GM18867 (cell line): ENCODE data around the gene SMG6.
A peak's percentile ranks its signal among the peaks of the same experiment; 100 is the strongest.

ENCODE experiments used
- ATAC-seq: cut with Tn5 transposase; IDR thresholded peaks from one replicate; pipeline ENCODE4 v1.9.1; 2021; ENCODE audit warnings: mild to moderate bottlenecking, moderate library complexity; ENCODE audit not compliant: unreplicated experiment

Gene SMG6

DNA sequence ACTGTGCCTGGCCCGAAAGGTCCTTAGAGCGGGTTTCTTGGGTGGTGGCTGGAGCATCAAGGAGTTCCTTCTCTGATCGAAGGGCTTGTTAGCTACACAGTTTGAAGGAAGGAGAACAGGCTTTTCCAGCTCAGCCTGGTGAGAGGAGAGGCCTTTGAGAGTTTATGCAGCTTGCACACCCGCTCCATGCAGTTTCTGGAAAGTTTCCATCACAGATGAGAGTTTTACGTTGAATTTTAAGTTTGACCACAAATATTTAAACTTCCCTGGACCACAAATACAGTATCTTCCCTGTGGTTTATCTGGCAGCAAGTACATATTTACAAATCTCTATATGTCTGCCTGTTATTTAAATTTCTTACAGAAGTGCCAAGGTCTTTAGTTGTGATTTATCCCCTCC, 191.9 kb downstream of the SMG6 start:
- ATAC-seq: no peak

DNA sequence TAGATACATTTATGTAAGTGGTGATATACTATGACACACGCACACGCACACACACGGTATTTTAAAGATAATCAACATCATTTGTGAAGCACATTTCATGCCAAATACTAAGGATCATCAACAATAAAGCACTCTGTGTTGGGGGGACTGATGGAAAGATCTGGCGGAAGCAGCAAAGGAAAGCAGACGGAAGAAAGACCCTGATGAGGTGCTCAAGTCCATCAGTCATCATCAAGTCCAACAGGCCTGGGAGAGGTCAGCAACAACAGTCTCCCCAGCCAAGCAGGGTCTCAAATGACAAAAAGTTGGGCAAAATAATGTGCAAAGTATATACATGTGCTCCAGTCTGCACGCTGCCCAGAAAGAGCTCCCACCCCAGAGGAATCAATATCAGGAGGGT, 193.1 kb downstream of the SMG6 start:
- ATAC-seq: no peak

DNA sequence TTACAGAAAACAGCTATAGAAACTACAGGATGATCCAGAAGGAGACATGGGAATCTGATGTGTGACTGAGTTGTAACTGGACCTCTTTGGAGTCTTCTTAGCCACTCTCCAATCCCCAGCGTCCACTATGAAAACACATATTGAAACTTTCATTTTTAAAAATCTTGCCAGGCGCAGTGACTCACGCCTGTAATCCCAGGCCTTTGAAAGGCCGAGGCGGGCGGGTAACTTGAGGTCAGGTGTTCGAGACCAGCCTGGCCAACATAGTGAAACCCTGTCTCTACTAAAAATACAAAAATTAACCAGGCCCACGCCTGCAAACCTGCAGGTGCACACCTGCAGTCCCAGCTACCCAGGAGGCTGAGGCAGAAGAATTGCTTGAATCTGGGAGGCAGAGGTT, 195.4 kb downstream of the SMG6 start:
- ATAC-seq: no peak

DNA sequence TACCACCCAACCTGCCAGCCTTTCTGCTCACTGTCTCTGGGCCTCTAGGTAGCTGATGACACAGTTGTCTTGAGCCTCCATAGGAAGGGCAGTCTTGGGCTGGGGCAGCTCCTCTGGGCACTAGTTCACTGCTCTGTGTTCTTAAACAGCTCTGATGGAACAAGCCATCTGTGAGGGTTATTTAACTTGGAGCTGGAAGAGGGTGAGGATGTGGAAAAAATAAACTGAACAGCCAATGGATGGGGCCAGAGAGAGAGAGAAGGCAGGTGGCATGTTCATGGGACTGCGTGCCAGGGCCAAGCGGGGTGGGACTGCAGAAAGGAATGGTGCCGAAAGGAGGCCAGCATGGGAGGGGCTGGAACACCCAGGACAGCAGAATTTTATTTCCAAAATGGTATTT, 196.1 kb downstream of the SMG6 start:
- ATAC-seq: no peak

DNA sequence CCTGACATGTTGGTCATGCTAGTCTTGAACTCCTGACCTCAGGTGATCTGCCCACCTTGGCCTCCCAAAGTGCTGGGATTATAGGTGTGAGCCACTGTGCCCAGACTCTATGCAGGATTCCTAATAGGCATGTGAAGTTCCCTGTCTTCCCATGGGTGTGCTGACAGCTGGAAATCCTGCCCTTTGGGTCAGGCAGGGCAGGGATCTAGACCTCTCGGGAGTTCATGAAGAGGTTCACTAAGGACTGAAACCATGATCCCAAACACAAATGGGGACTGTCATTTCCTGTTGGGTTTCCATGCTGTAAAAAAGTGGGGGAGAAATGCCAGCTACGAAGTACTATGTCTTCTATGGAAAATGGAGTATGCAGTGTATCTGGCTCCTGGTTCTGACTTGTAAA, 196.5 kb downstream of the SMG6 start:
- no peak for ATAC-seq

DNA sequence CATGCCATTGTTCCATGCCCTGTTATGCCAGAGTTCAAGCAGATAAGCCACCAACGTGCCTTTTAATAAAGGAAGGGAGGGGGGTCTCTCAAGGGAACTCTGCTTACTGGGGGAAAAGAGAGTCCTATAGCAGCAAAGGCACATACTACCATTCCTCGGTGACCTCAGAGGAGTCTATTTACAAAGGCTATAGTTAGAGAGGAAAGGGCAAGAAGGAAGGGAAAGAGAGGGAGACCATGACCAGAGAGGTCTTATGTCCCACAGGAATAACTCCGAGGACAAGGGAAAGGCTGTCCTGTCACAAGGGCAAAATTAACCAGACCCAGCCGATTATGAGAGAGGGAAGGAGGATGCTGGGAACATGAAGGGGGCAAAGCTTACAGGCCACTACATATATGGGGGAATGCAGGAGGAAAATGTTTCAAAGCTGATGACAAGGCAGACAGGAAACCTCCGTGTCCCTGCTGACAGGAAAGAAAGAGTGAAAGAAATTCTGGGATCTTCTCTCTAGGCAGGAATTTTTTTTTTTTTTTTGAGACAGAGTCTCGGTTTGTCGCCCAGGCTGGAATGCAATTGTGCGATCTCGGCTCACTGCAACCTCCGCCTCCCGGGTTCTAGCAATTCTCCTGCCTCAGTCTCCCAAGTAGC, 197.2 kb downstream of the SMG6 start:
- no peak for ATAC-seq

DNA sequence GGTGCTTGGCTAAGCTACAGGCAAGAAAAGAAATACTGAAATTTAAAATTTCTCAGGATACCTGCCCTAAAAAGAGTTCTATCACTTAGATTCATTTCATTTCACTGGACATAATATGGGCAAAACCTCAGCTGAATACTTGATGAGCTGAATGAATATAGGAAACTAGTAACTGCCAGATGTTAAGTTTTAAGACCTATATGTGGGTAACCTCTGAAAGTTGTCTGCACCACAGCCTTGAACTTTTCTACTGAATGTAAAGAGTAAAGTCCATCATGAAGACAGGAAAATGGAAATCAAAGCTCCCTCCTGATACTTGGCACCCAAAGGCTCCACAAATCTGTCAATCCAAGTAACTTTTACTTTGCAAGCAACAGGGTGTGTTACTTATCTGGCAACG, 197.9 kb downstream of the SMG6 start:
- ATAC-seq: no peak

DNA sequence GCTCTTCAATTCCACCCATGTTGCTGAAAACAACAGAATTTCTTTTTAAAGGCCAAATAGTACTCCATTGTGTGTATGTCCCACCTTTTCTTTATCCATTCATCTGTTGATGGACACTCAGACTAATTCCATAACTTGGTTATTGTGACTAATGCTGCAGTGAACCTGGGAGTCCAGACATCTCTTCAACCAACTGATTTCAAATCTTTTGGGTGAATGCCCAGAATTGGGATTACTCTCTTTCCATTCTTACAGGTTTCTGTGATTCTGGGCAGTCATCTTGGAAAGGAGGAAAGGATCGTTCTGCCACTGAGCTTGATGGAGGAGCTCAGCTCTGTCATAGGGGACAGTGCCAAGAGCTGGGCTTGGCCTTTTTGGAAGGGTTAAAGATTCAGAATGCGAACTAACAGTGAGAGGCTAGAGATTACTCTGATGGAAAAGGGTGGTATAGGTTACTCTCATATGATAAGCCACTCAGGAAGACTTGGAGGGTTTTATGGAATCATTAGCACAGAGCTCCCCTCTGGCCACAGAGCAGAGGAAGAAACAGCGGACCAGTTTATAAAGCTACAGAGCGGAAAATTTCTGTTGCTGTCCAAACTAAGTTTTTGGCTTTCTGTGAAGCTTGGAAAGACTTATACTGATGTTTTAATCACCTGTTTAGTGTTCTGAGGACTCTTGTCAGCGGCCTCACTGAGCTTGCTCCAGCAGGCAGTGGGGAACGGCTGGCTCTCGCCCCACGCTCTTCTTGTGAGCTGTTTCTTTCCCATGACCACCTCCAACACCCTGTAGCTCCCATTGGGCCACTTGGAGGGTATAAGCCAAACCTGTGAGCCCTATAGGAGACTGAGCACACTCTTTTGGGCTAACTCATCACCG, 200.4 kb downstream of the SMG6 start:
- ATAC-seq: no peak

DNA sequence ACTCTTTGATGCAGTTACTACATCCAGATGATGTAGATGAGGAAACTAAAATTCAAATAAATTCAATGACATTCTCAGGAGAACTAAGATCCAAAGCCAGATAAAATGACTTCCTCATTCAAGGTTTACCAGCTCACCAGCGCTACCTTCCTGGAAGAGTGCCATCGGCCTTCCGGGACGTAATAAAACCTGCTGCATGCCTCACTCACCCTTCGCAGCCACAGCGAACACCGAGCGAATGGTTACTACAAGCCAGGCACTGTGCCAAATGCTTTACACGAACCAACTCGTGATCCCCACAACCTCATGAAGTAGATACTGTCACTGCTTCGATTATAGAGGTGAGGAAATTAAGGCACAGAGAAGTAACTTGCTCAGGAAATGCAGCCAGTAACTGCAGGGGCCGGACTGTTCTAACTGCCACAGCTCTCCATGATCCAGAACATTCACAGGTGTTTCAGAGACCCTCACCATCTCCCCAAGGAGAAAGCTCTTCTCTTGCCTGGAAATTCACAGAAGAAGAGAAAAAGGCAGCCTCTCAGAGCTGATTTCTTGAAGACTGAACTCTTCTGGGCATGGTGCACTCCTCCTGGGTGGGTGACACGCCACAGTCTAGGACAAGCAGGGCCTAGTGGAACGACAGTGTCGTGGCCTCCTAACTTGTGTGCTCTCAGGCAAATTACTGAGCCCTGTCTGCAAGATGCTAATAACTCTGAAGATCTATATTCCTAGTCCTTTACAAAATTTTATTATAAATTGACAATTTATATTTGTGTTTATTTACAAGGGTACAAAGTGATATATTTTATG, 201.9 kb downstream of the SMG6 start:
- ATAC-seq: no peak

DNA sequence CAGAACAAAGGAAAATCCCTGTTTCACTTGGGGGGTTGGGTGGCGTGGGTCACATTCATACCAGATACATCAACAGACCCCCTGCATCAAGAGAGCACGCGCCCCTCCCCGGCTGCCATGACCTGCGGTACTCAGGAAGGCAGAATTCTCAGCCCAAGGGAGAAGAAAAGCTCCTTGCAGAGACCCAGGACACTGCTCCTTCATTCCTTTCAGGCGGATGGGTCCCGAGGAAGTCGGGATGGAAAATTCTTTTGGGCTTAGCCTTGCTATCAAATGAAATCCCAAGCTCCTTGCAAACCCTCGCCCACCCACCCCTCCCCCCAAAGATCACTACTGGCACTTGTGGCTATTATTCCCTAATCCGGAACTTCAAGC, 208.1 kb downstream of the SMG6 start:
- ATAC-seq: no peak

DNA sequence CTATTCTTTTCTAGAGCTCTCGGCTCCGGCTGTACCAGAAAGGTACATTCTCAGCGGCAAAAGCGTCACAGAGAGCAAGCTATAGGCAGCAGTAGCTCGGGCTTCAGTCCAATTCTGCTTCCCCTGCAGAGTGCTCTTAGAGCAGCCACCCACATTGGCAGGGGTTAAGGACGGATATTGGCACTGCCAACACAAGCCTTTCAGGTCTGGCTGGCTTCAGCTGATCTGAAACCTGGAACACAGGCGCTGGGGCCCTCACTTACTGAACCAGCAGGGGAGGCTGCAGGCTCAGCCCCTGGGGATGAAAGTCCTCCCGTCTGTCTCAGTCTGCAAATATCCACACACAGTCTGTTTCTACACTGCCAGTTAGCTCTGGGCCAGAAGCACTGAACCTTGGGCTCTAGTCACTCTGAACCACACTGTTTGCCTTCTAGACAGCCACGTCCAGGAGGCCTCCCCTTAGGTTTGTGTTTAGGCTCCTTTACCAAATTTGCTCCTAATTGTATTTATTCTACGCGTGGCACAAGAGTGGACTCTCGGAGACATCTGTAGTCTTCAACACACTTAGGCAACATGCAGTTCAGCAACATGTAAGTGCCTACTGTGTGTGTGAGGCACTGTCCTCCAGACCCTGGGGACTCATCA, 208.6 kb downstream of the SMG6 start:
- ATAC-seq: no peak

DNA sequence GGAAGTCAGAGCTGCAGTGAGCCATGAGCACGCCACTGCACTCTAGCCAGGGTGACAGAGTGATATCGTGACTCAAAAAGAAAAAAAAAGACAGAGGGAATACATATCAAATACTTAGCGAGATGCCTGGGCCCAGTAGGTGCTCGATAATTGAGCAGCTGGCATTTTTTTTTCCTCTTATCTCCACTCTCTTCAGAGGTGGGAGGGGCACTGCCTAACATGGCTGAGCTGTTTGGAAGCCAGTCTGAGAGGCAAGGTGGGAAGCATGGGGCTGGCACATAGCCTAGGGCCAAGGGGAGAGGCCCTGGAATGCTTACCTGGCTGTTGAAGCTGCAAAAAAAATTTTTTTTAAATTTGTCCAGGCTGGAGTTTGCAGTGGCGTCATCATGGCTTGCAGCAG, 210.2 kb downstream of the SMG6 start:
- no peak for ATAC-seq

DNA sequence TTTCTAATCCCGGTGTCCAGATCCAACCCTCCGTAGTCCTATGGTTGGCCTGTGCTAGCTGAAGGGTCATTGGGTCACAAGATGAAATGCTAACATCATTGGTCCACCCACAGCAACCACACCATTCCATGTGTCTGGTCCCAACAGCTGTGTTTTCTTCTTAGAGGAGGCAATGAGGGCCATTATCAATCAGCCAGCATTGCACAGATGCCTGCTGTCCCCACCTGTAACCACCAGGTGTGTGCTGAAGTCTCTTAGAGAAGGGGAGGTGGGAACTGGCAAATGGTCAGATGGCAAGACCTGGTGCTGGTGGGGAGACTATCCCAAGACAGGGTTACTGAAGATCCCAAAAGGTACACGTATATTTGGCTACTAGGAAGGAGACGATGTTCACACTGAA, 211.3 kb downstream of the SMG6 start:
- ATAC-seq: no peak

DNA sequence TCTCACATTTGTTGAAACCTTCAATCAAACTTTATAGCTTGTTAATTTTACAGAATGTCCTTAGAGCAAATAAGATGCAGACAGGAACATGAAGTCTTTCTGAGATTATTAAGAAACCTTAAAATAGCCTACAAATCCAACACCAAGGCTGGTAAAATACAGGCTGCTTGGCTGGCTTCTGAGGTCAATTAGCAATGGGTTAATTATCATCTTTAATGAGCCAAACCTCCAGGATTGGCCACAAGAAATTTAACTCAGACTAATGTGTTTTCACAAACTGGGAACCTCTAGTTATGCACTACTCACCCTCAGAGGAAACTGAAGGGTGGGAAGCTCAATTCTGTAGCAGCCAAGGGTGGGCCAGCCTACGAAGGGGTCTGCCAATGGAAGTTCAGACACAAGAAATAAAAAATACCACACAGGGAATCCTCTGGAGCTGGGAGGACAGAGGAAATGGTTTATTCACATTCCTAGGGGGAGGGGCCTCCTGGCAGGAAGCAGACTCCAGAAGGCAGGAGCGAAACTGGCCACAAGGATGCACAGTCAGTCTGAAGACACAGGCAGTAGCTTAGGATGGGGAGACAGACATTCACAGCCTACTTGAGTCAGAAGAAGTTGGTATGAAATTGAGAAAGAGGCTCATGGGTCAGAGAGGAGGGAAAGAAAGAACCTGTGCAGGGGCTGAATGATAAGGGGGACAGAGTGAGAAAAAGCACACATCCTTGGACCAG, 212.6 kb downstream of the SMG6 start:
- ATAC-seq: no peak

DNA sequence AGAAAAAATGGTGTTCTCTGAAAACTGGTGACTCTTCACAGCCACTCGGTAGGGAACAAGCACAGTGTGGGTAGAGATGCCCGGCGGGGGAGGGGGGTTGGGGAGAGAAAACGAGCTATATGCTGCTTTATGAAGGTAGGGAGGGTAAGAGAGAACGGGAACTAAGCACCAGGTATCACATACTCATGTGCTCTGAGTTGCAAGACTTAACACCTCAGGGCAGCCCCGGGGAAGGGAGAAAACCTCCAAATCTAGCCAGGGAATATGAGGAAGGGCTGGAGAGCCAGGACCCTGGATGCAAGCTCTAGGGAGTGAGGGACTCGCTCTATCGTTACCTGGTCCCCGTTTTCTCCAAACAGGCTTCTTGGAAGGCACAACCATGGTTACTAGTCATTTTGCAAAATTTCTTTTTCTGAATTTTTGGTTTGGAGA, 213.4 kb downstream of the SMG6 start:
- no peak for ATAC-seq

DNA sequence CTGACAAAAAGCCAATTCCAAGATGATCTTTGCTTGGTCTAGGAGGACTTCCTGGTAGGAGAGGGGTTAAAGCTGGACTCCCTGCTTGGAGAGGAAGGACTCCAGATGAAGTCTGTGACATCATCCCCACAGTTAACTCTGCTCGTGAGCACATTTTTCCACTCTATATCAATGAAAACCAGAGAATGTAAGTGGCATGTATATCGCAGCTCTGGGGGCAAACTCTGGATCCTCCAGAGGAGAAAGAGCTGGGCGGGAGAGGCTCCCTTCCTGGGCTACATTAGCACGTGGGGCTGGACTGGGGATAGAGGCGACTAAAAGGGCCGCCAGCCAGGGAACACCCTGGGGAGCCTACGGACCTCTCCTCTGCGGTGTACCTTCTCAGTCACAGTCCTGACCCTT, 214.6 kb downstream of the SMG6 start:
- ATAC-seq: peak; percentile 21

DNA sequence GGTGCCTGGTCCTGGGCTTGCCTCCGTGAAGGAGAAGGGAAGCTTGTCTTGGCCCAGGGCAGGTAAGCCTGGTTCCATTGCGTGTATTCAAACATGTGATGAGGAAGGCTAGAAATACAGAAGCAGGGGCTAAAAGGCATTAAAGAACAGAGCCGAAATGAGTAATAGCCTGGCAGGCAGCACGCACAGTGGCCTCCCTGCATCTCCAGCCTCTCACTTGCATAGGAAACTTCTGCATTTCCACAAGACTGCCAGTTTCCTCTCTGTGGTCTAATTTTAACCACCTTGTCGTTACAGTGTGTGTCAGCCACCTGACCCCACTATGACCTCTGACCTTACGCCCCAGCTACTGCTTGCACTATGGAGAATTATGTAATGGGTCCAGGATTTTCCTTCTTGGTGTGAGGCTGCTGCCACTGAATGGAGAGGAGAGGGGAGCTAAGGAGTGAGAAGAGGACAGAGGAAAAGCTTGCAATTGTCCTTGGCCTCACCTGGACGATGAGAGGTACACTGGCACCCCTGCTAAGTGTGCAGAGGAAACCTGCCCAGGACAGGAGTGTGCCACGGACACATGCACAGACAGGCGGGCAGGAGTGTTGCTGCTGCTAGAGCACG, 215.9 kb downstream of the SMG6 start:
- peak; percentile 35 for ATAC-seq

DNA sequence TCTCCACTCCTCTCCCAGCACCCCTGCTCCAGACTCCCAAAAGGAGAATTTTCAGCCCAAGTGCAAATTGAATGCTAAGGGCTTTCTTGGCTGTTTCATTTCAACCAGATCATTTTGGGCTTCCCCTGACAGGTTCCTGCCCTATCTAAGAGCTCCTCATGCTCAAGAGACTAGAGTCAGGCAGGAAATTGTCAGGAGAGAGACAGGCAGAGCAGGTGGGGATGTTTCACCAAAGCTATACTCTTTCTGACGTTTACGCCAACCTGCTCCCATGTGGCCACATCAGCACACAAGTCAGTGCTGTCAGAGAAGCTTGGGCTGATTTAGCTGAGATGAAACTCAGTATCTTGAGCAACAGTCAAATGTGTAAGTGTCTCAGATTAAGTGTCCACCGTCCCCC, 217.3 kb downstream of the SMG6 start:
- ATAC-seq: no peak

DNA sequence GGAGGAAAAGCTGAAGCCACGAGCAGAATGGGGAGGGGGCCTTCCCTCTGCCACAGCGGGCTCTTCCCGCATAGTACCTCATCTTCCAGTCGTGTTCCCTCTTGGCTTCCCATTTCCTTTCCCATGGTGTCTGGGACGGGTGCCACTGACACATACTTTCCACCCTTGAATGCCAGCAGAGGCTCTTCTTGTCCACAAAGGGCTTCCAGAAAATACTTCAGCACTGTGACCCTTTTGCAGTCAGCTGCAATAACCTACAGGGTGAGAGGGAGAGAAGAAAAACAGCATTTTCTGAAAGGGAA, 218.0 kb downstream of the SMG6 start:
- no peak for ATAC-seq
